ENCODE measurements around the gene OR52M1.

The OR52M1 gene

GRCh38 chr11:4576880-4577279 lies 31.9 kb downstream of the OR52M1 start:
- no peak for DNase-seq

DNA sequence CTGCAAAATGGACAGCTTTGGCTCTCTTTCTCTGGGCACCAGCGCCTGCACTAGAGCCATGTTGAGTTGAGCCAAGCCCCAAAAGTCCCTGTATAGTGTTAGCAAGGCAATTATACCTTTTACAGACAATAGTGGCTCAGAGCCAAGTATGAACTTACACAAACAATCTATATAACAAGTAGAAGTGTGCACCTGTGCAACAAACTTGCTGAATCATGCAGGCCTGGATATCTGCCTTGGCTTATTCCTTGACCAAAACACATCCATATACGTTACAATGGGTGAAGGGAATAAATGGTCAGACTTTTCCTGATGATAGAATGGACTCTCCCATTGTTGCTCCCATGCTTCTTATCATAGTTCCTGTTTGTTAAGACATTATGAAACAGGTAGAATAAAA lies 32.8 kb downstream of the OR52M1 start:
- DNase-seq, result no peak

DNA sequence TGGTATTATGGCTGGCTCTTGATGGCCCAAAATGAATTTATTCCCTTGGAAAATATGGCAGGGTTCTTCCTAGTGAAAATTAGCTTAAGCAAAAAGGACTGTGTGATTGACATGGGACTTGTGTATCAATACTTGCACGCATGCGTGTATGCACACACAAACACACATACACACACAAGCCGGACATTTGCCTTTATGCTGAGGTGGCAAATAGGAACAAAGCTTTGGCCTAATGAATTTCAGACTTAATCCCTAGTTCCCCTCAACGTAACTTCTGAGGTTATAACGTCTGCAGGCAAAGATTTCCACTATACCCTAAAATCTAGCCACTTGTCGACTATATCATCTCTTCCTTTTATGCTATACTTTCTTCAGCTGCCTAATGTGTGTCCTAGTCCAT lies 33.6 kb downstream of the OR52M1 start:
- DNase-seq, result no peak

- DNase-seq, result no peak
Measured at GRCh38 chr11:4580124-4580523, 35.1 kb downstream of the OR52M1 start.

- DNase-seq, result no peak
Measured at GRCh38 chr11:4581443-4581842, 36.5 kb downstream of the OR52M1 start, which contains the start of gene OR52I2. OR52I2 (plus strand) TSS chr11:4581743.

DNA sequence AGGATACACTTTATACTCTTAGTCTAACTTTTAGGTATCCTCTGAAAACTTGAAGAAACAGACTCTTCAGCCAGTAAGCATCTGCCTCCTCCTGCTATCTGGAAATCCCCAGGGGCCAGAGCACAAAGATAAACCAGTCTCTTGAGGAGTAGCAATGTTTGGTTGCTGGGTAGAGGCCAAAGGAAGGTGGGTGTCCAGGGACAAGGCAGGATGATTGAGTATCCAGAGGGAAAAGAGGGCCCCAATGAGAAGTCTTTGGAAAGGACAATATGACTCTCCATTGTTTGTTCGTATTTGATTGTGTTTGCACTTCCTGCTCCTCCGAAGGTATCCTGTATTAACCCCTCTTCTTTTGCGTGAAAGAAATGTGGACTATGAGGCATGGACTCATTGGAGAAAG lies 44.0 kb downstream of the OR52M1 start:
- DNase-seq, result no peak

GRCh38 chr11:4593739-4594138 lies 48.7 kb downstream of the OR52M1 start, which contains the start of gene OR52I1:
OR52I1 (plus strand) TSS chr11:4594039; CDS start chr11:4594039, 0 bp downstream.
- DNase-seq, result no peak
